Sigmoid colon (tissue), 7 donors: ENCODE results near the gene ARHGAP15. TPM values are rescaled to one million over a fixed set of nuclear protein-coding genes. Genes with fewer than 3 reads are reported as not detected.

Experiments used
- DNase-seq: peaks from one replicate; pipeline ENCODE4 v3.0.0-alpha.2; 2019
- H3K27ac ChIP-seq, 4 donors: fragments of 200-600 bp; sonication (generic); one replicate each; pipeline ENCODE4 v1.5.1; 2016 to 2019; ENCODE audit warnings: mild to moderate bottlenecking in 1 of 4
- H3K27me3 ChIP-seq, 3 donors: fragments of 200-600 bp; sonication (generic); one replicate each; pipeline ENCODE4 v1.5.1; 2019; ENCODE audit warnings: mild to moderate bottlenecking in 1 of 3
- H3K36me3 ChIP-seq, 4 donors: fragments of 200-600 bp; sonication (generic); one replicate each; pipeline ENCODE4 v1.5.1; 2016 to 2019
- H3K4me1 ChIP-seq, 4 donors: fragments of 200-600 bp; sonication (generic); one replicate each; pipeline ENCODE4 v1.5.1; 2017 to 2019
- H3K4me3 ChIP-seq, 4 donors: fragments of 200-600 bp; sonication (generic); one replicate each; pipeline ENCODE4 v1.5.1; 2017 to 2019; ENCODE audit warnings: mild to moderate bottlenecking in 2 of 4, moderate library complexity in 1 of 4
- H3K9me3 ChIP-seq, 4 donors: fragments of 200-600 bp in 3 of 4; sonication (generic) in 3 of 4; one replicate each; pipeline versions ENCODE4 v1.5.1 to v1.6.1; 2013 to 2019
- EP300 ChIP-seq, 4 donors: sonication (generic); formaldehyde crosslinking; IDR thresholded peaks; one replicate each; pipeline ENCODE4 v1.6.1; 2017; ENCODE audit warnings: antibody characterized with exemption in 4 of 4
- POLR2A ChIP-seq, 2 donors: fragments of 450-650 bp; IDR thresholded peaks; one replicate each; pipeline ENCODE4 v1.6.1; 2016; ENCODE audit warnings: antibody characterized with exemption in 2 of 2, mild to moderate bottlenecking in 2 of 2, moderate library complexity in 2 of 2
- POLR2AphosphoS5 ChIP-seq, 4 donors: sonication (generic); formaldehyde crosslinking; IDR thresholded peaks; one replicate each; pipeline ENCODE4 v1.6.1; 2017; ENCODE audit warnings: antibody characterized with exemption in 4 of 4
- WGBS, 2 donors: extraction: QIAGEN DNeasy Blood & Tissue Kit; methylation state at CpG; one replicate each; pipeline ENCODE4 v1.1.7; 2013; 5-methylcytosine and 5-hydroxymethylcytosine counted together
- intact Hi-C: fragments of 100-400 bp; cut with DNase I; formaldehyde crosslinking; loops from one replicate; pipeline ENCODE4 v1.15.1; 2023
- polyA plus RNA-seq, 3 donors: library from polyadenylated mRNA; stranded (reverse); fragments of 200-250 nt; gene quantifications; one replicate each; pipeline ENCODE4 v1.2.3, GENCODE V29; 2013
- total RNA-seq, 4 donors: library from RNA; depleted of rRNA; stranded (reverse); fragments of >200 nt; gene quantifications; one replicate each; pipeline ENCODE4 v1.1.0, GENCODE V29; 2016
- TF ChIP-seq, protein P1 (sequence below), 4 experiments: fragments of 450-650 bp in 3 of 4; fragments of 200-600 bp in 1 of 4; IDR thresholded peaks; one replicate each; pipeline ENCODE4 v1.5.1; 2016 to 2019; ENCODE audit warnings: antibody characterized with exemption in 4 of 4, mild to moderate bottlenecking in 3 of 4, moderate library complexity in 2 of 4
- donor health status: healthy with polysubstance abuse.
- donor health status: Bipolar disorder and iron deficiency.
- donor health status: healthy.

The ARHGAP15 gene
- total and polyA plus RNA-seq, 7 donors: 3.7 to 16.4 (median 6.0) TPM

DNA sequence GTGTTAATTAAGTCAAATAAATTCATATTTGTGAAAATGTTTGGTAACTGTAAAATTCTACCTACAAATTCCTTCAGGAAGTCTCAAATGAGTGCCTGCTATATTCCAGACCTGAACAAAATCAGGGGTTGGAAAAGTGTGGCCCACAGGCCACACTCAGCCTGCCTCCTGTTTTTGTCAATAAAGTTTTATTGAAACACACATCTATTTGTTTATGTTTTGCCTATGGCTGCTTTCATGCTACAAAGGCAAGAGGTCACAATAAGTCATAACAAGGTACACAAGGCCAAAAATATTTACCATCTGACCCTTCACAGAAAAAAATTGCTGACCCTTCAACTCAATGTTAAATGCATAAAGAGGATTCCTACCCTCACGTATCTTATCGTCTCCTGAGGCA, 581.7 kb downstream of the ARHGAP15 start:
- intact Hi-C loops: no loop called here
- no peak overlapping the region for H3K27ac ChIP-seq

DNA sequence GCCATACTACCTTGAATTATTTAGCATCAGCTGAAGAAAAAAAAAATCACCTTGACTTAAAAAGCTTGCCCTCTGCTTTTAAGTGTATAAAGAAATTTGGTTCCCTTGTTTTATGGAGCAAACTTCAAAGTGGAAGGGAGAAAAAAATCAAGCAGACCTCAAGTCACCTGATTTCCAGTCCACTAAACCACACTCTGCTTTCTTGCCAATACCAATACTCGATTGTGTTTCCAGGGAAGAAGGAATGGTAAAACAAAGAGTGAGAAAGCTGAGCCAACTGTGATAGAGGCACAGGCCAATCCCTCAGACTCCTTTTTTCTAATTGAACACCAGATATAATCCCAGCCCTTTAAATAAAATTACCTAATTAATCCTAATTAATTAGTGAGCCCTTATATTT, 587.3 kb downstream of the ARHGAP15 start:
- 38 to 59% methylated on average over 1 of the region's 1 CpG for WGBS, 2 donors
- no peak for DNase-seq
- Histone ChIP-seq H3K36me3 (no peaks in the 10 kb centered on the region), H3K27ac (no peak overlapping the region), H3K4me1 (peaks cover 0 to 12% (median 8%) of the 10 kb centered on the region in 4 donors), H3K9me3 (no peaks in the 10 kb centered on the region), H3K27me3 (no peaks in the 10 kb centered on the region), H3K4me3 (no peak overlapping the region)
- no peak for TF ChIP-seq POLR2A (IDR thresholded peaks at IDR 0.05)
- TF ChIP-seq EP300 (IDR thresholded peaks at IDR 0.05): no peak
- TF ChIP-seq, protein P1, sequence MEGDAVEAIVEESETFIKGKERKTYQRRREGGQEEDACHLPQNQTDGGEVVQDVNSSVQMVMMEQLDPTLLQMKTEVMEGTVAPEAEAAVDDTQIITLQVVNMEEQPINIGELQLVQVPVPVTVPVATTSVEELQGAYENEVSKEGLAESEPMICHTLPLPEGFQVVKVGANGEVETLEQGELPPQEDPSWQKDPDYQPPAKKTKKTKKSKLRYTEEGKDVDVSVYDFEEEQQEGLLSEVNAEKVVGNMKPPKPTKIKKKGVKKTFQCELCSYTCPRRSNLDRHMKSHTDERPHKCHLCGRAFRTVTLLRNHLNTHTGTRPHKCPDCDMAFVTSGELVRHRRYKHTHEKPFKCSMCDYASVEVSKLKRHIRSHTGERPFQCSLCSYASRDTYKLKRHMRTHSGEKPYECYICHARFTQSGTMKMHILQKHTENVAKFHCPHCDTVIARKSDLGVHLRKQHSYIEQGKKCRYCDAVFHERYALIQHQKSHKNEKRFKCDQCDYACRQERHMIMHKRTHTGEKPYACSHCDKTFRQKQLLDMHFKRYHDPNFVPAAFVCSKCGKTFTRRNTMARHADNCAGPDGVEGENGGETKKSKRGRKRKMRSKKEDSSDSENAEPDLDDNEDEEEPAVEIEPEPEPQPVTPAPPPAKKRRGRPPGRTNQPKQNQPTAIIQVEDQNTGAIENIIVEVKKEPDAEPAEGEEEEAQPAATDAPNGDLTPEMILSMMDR (IDR thresholded peaks at IDR 0.05): no peak
- intact Hi-C loops: no loop called here

More for the DNA sequence above, 581.7 kb downstream of the ARHGAP15 start:
- no peak for TF ChIP-seq EP300 (IDR thresholded peaks at IDR 0.05)
- TF ChIP-seq, protein P1 (IDR thresholded peaks at IDR 0.05): no peak
- TF ChIP-seq POLR2A (IDR thresholded peaks at IDR 0.05): no peak
- TF ChIP-seq POLR2AphosphoS5 (IDR thresholded peaks at IDR 0.05): no peak
- WGBS, 2 donors: 91 to 99% methylated on average over 2 of the region's 2 CpGs
- H3K9me3 ChIP-seq: no peaks in the 10 kb centered on the region
- H3K36me3 ChIP-seq: peaks cover 0 to 3% (median 0%) of the 10 kb centered on the region in 4 donors
- H3K27me3 ChIP-seq: no peaks in the 10 kb centered on the region
- H3K4me1 ChIP-seq: no peaks in the 10 kb centered on the region
- no peak overlapping the region for H3K4me3 ChIP-seq
- no peak for DNase-seq

DNA sequence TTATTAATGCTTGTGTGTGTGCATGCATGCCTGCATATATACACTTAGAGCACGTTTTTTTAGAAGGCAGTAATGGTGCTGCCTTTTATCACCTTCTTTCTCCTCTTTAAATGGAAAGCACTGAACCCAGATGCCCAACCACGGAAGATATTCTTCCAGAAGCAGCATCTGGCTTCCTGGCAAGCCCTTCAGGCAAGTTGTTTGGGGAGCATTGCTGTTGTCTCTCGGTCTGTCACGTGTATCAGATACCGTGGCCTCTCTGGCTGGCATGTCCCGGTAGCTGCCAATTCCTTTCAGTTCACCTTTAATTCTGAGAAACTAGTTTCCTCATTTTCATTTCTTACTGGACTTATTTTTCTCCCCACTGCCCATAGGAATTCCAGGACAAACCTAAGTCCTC, 587.8 kb downstream of the ARHGAP15 start:
- Histone ChIP-seq H3K4me1 (peaks cover 0 to 12% (median 8%) of the 10 kb centered on the region in 4 donors), H3K4me3 (no peak overlapping the region), H3K36me3 (no peaks in the 10 kb centered on the region), H3K27ac (no peak overlapping the region), H3K27me3 (no peaks in the 10 kb centered on the region), H3K9me3 (no peaks in the 10 kb centered on the region)
- WGBS, 2 donors: 67 to 70% methylated on average over 6 of the region's 6 CpGs
- intact Hi-C loops: no loop called here
- DNase-seq: no peak
- TF ChIP-seq POLR2A (IDR thresholded peaks at IDR 0.05) (no peak), POLR2AphosphoS5 (IDR thresholded peaks at IDR 0.05) (no peak), EP300 (IDR thresholded peaks at IDR 0.05) (no peak)
- TF ChIP-seq, protein P1 (IDR thresholded peaks at IDR 0.05): no peak

DNA sequence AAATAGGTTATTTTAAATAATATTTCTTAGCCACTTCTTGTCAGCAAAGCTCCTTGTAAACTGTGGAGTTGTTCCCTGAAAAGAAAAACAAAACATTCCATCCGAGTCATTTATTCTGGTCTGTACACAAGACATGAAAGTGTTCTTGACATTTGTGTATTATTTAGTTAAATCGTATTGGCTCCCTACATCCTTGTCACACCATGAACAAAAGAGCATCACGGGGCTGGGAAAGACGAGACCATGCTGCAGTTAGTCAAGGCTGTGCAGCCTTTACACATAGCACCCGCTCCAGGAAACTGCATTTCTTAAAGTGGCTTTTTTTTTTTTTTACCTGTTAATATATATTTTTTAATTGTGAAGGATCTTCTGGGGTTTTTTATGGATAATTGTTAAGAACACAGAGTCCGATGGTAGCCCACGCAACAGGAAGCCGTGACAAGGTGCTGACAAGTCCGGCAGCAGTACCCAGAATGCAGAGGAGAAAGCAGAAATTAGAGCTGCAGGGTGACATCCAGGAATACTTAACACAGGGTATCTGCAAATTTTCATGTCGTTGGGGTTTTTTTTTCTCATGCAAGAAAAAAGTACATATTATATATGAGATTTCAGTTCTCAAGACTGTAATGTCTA, 588.4 kb downstream of the ARHGAP15 start:
- TF ChIP-seq POLR2A (IDR thresholded peaks at IDR 0.05): no peak

DNA sequence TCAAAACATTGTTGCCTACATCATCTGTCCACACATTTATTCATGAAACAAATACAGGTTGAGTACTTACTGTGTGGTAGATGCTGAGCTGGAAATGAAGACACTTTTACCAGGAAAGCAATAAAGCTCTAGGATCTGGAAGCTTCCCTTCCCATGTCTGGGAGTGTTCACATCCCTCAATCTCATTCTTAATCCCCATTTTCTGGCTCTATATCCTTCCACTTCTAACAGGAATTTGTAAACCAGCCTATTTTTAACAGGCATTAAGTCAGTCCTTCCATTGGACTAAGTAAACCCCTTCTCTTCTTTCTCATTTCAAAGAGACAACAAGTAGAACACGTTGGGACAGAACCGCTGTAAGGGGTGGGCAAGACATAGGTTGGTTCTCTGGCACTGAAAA, 589.5 kb downstream of the ARHGAP15 start:
- H3K4me3 ChIP-seq: no peak overlapping the region
- peaks cover 0 to 12% (median 8%) of the 10 kb centered on the region in 4 donors for H3K4me1 ChIP-seq
- H3K36me3 ChIP-seq: no peaks in the 10 kb centered on the region
- 80 to 91% methylated on average over 2 of the region's 2 CpGs for WGBS, 2 donors
- H3K9me3 ChIP-seq: no peaks in the 10 kb centered on the region
- DNase-seq: no peak
- no peak overlapping the region for H3K27ac ChIP-seq
- intact Hi-C loops: no loop called here
- TF ChIP-seq, protein P1 (IDR thresholded peaks at IDR 0.05): no peak
- TF ChIP-seq POLR2A (IDR thresholded peaks at IDR 0.05) (no peak), EP300 (IDR thresholded peaks at IDR 0.05) (no peak), POLR2AphosphoS5 (IDR thresholded peaks at IDR 0.05) (no peak)
- H3K27me3 ChIP-seq: no peaks in the 10 kb centered on the region

More for the DNA sequence above, 588.4 kb downstream of the ARHGAP15 start:
- DNase-seq: no peak
- H3K4me3 ChIP-seq: no peak overlapping the region
- peaks cover 0 to 12% (median 8%) of the 10 kb centered on the region in 4 donors for H3K4me1 ChIP-seq
- no peaks in the 10 kb centered on the region for H3K27me3 ChIP-seq
- H3K27ac ChIP-seq: no peak overlapping the region
- no peaks in the 10 kb centered on the region for H3K36me3 ChIP-seq
- intact Hi-C loops: no loop called here
- WGBS, 2 donors: 64 to 68% methylated on average over 10 of the region's 10 CpGs
- no peaks in the 10 kb centered on the region for H3K9me3 ChIP-seq
